Esophagus muscularis mucosa (tissue), 4 donors: ENCODE data around the gene GATA2.

Source experiments
- CTCF ChIP-seq, 3 experiments: fragments of 200-600 bp in 2 of 3; fragments of 450-650 bp in 1 of 3; sonication (generic) in 2 of 3; IDR thresholded peaks; one replicate each; pipeline ENCODE4 v1.5.1; 2017 to 2019; ENCODE audit warnings: antibody characterized with exemption in 3 of 3, mild to moderate bottlenecking in 2 of 3, moderate library complexity in 1 of 3
- EP300 ChIP-seq: sonication (generic); formaldehyde crosslinking; IDR thresholded peaks from one replicate; pipeline ENCODE4 v1.6.1; 2017; ENCODE audit warnings: antibody characterized with exemption
- POLR2A ChIP-seq: fragments of 450-650 bp; IDR thresholded peaks from one replicate; pipeline ENCODE4 v1.6.1; 2017; ENCODE audit warnings: antibody characterized with exemption, moderate library complexity, mild to moderate bottlenecking, low read depth

- TF ChIP-seq CTCF (IDR thresholded peaks at IDR 0.05) (no peak), EP300 (no peak), POLR2A (no peak)
These were observed 3.1 kb upstream of the GATA2 start for GRCh38 chr3:128496019-128496601.
